AG04450 (cell line): ENCODE results near the gene STX16. TPM values are rescaled to one million over a fixed set of nuclear protein-coding genes. Genes with fewer than 3 reads are reported as not detected.

ENCODE experiments used
- CTCF ChIA-PET: fragments of 300-600, 350-600 bp; formaldehyde crosslinking; extraction: SDS; loops from one replicate; lab custom pipeline; 2022; ENCODE audit warnings: antibody characterized with exemption, inconsistent platforms; lab: Charles Lee
- POLR2A ChIA-PET: fragments of 350-600 bp; formaldehyde crosslinking; extraction: SDS; loops from one replicate; lab custom pipeline; 2021; ENCODE audit warnings: antibody characterized with exemption, inconsistent platforms; lab: Yijun Ruan, JAX
- DNase-seq: peaks from one replicate; pipeline ENCODE4 v3.0.0-alpha.2; 2011; ENCODE audit warnings: low read depth, low spot score
- H3K27ac ChIP-seq: one replicate; pipeline ENCODE4 v1.5.1; 2012; ENCODE audit warnings: low read depth, low read length, control low read depth
- H3K27me3 ChIP-seq: one replicate; pipeline ENCODE4 v1.6.0; 2012; ENCODE audit warnings: low read length; ENCODE audit not compliant: control insufficient read depth, insufficient read depth
- H3K4me3 ChIP-seq: 2 replicates; pipeline ENCODE4 v1.5.1; 2011; ENCODE audit warnings: mild to moderate bottlenecking, low read depth, low read length, control low read depth
- H3K9me3 ChIP-seq: 2 replicates; pipeline ENCODE4 v1.5.1; 2012; ENCODE audit warnings: low read length; ENCODE audit not compliant: control insufficient read depth, insufficient read depth
- polyA plus RNA-seq: library from polyadenylated mRNA; depleted of rRNA; stranded (reverse); fragments of >200 nt; gene quantifications from 2 replicates; pipeline ENCODE4 v1.2.3, GENCODE V29; 2011
- TF ChIP-seq, protein P1 (sequence below): IDR thresholded peaks from 2 replicates; pipeline ENCODE4 v1.5.1; 2011; ENCODE audit warnings: low read depth, low read length, control low read depth, inconsistent platforms

Gene STX16
- polyA plus RNA-seq, 1 experiment, result 51.9 TPM

DNA sequence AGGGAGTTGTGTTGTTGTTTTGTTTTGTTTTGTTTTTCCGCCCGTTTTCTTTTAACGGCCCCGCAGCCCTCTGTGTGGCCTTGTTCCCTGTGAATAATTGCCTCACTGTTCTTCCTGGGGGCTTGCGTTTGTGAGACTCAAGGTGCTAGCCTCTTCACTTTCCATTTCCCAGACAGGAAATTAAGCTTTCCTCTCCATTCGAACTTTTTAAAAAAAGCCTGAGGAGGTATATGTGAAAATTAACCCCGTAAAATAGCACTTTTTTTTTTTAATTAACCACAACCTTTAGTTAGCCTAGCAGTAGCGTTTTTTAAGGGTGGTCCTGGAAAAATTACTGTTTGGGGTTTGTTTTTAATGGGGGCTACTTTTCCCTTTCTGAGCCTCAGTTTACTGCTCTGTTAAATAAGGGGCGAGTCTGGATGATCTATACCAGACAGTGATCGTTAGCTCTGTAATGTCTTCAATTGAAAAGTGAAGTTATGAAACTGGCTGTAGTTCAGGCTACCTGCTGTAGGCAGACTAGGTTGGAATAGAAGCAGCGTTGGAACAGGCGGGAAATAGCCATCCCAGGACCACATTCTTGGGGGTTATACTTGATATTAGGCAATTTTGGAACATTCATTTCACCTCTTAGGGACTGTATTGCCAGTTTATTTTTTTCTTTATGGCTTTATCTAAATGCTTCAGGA is 1.7 kb downstream of the STX16 start:
- POLR2A ChIA-PET, result interaction anchor here (0.6 kb wide), 2 partner anchors 29 to 59 kb away, joined by 3 to 7 read pairs; no protein-coding TSS in a partner anchor

DNA sequence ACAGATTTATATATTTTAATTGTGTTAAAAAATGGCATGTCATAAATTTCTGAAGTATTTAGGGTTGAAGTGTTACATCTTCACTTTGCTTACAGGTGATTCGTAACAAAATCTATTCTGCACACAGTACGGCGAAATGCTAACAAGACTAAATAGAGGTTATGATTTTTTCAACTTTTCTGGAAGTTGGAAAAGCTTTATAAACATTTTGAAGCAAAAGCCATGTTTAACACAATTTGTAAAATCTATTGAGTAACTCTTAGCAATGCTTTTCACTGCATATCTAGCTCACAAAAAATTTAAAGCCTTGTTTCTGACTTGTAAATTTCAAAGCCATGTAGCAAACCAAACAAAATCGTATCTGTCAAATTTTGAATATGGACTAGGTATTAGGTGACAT is 3.3 kb downstream of the STX16 start:
- CTCF ChIA-PET, result interaction anchor here (0.6 kb wide), 1 partner anchor 421 kb away, joined by 3 read pairs; no protein-coding TSS in a partner anchor
- H3K9me3 ChIP-seq, result peaks cover 5% of the 10 kb centered on the region; the same call in 1 of the 2 replicates
- TF ChIP-seq, protein P1, sequence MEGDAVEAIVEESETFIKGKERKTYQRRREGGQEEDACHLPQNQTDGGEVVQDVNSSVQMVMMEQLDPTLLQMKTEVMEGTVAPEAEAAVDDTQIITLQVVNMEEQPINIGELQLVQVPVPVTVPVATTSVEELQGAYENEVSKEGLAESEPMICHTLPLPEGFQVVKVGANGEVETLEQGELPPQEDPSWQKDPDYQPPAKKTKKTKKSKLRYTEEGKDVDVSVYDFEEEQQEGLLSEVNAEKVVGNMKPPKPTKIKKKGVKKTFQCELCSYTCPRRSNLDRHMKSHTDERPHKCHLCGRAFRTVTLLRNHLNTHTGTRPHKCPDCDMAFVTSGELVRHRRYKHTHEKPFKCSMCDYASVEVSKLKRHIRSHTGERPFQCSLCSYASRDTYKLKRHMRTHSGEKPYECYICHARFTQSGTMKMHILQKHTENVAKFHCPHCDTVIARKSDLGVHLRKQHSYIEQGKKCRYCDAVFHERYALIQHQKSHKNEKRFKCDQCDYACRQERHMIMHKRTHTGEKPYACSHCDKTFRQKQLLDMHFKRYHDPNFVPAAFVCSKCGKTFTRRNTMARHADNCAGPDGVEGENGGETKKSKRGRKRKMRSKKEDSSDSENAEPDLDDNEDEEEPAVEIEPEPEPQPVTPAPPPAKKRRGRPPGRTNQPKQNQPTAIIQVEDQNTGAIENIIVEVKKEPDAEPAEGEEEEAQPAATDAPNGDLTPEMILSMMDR, result no peak
- H3K4me3 ChIP-seq, result no peak overlapping the region
- no peaks in the 10 kb centered on the region for H3K27me3 ChIP-seq
- POLR2A ChIA-PET, result interaction anchor here (1.6 kb wide), 1 partner anchor 36 kb away, joined by 8 read pairs; no protein-coding TSS in a partner anchor
- H3K27ac ChIP-seq, result no peak overlapping the region
- no peak for DNase-seq

More for the DNA sequence above, 1.7 kb downstream of the STX16 start:
- CTCF ChIA-PET, result interaction anchor here (0.6 to 1.3 kb wide), 3 partner anchors 26 to 415 kb away, joined by 4 read pairs; no protein-coding TSS in a partner anchor
- H3K4me3 ChIP-seq, result peak overlapping the region; percentile 92
- no peak for DNase-seq
- peaks cover 5% of the 10 kb centered on the region; the same call in 1 of the 2 replicates for H3K9me3 ChIP-seq
- H3K27ac ChIP-seq, result peak overlapping the region; percentile 96
- TF ChIP-seq, protein P1, result no peak
- H3K27me3 ChIP-seq, result no peaks in the 10 kb centered on the region

DNA sequence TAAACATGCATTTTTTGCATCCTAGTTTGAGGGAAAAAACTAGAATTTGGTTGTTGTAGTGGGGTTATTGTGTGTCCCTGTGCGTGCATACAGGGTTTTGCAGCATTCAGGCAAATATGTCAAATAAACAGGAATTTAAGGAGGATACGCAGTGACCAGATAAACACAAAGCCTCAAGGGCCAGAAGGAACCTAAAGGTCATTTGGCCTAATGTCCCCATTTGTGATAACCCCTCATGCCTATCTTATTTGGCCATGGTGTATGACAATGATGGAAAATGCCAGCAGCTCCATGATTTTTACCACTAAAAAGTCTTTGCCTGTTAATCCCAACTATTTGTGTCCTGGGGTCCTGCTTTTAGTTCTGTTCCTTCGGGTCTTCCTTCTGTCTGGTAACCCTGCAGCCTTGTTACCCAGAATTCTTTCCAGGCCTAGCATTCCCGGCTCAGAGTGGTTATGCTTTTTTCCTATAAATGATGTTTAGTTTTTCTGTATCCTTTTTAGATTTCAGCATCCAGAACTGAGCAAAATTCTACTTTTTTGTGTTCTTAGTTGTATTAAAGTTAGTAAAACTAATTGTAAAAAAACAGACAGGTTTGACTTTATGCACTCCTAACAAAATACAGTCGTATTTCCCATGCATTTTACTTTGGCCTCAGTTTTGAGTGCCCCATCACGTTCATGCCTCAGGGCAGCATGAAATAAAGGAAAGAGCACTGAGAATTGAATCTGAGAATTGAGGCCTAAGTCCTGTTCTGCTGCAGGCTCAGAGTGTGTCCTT is 4.4 kb downstream of the STX16 start:
- DNase-seq, result no peak
- POLR2A ChIA-PET, result no interaction called here
- Histone ChIP-seq H3K9me3 (peaks cover 5% of the 10 kb centered on the region; the same call in 1 of the 2 replicates), H3K27me3 (no peaks in the 10 kb centered on the region), H3K27ac (no peak overlapping the region), H3K4me3 (no peak overlapping the region)
- CTCF ChIA-PET, result interaction anchor here (0.7 kb wide), 1 partner anchor 207 kb away, joined by 3 read pairs; no protein-coding TSS in a partner anchor
- TF ChIP-seq, protein P1, result no peak

DNA sequence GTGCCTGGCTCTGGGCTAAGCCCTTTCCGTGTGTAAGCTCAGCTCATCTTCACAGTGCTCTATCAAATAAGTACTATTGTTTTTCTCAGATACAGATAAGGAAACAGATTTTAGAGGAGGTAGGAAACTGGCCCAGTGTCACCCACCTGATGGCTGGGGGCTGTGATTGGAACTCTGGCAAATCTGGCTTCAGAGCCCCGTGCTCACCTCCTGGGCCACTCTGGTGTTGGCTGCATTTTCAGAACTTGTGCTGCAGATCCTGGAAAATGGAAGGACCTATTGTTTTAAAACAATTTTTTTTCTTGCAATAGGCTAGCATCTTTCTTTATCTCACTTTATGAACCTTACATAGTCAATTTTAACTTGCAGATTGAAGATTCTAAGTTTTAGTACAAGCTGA is 5.7 kb downstream of the STX16 start:
- Histone ChIP-seq H3K4me3 (no peak overlapping the region), H3K27me3 (no peaks in the 10 kb centered on the region), H3K27ac (no peak overlapping the region), H3K9me3 (no peaks in the 10 kb centered on the region)
- ChIA-PET CTCF (interaction anchor here (0.9 kb wide), 1 partner anchor 11 kb away, joined by 5 read pairs; no protein-coding TSS in a partner anchor), POLR2A (no interaction called here)
- TF ChIP-seq, protein P1, result no peak
- DNase-seq, result no peak
